OCI-LY1 (cell line): ENCODE data around the gene TNPO2.

ENCODE experiments used
- CTCF ChIP-seq: fragments of 200-600 bp; sonication (generic), shearing (Covaris generic); IDR thresholded peaks from 2 replicates; pipeline ENCODE4 v1.5.1; 2017; ENCODE audit warnings: mild to moderate bottlenecking, antibody characterized with exemption, low read length, moderate library complexity, mixed read lengths
- EZH2 ChIP-seq: fragments of 200-600 bp; sonication (generic), shearing (Covaris generic); IDR thresholded peaks from 2 replicates; pipeline ENCODE4 v1.8.0; 2017; ENCODE audit warnings: borderline replicate concordance, mixed run types, mild to moderate bottlenecking, antibody characterized with exemption, low read length, moderate library complexity, mixed read lengths

DNA sequence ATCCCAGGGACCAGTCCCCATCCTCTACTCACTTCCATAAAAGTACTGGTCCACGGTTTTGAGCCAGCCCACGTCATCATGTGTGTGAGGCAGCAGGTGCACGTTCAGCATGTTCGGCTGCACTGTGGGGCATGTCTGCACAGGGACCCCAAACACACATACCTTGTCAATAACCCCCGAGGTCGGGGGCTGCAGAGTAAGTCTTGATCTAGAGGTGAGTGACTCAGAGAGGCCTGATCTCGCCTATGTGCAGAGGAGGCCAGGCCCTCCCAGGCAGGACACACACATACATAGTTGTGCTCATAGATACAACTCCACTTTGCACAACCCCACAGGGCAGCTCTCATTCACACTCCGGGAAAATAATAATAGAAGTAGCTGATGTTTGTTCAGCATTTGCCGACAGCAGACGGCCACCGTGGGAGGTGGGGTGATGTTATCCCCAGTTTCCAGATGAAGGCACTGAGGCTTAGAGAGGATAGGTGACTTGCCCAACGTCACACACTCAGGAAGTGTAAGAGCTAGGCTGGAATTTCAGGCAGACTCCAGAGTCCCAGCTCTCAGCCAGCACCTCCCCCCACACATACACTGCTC lies 58.0 kb downstream of the TNPO2 start:
- TF ChIP-seq CTCF (no peak), EZH2 (no peak)
